ENCODE data around the gene PTPRR.

- TF ChIP-seq MYC (CRISPR knock-in tag; IDR thresholded peaks at IDR 0.05; ENCODE audit: borderline replicate concordance): no peak
- no peak for TF ChIP-seq ZNF274 (CRISPR knock-in tag; IDR thresholded peaks at IDR 0.05)
- no peak for TF ChIP-seq GPN1 (CRISPR knock-in tag; IDR thresholded peaks at IDR 0.05; ENCODE audit: borderline replicate concordance)
Measured at GRCh38 chr12:70925539-70925938, 5.0 kb upstream of the PTPRR start.

Data from HepG2 (cell line).